HG02840 (cell line): ENCODE measurements around the gene KRT6B.
"Not testable (repeated sequence)": the region's sequence is repeated elsewhere in the genome, so short reads cannot be mapped to it uniquely, and the experiment has no call there.

Source experiments
- ATAC-seq: cut with Tn5 transposase; IDR thresholded peaks from one replicate; pipeline ENCODE4 v1.9.1; 2021; ENCODE audit warnings: mild to moderate bottlenecking, moderate library complexity, moderate number of reproducible peaks; ENCODE audit not compliant: unreplicated experiment, low FRiP score

KRT6B gene

DNA sequence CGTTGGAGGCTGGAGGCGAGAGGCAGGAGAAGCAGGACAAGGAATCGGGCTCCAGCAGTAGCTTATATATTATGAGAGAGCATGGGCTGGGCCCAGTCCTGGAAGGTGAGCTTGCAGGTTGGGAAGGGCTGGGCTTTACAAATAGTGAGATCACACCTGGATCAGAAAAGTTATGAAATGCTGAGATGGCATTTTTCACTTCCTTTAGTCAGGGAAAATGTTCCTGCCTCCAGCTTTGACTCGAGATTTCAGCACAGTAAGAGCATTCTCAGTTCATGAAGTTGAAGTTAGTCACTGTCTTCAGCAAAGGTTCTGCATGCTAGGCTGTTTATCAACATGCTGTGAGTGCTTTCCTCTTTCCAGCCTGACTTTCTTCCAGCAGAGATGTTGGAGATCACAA, 21.8 kb upstream of the KRT6B start, which contains the start of gene KRT6C:
TSS of gene KRT6C (minus strand) at position 38 of the 400 bp plus-strand sequence. CDS start 68 bp downstream, outside the sequence.
- no peak for ATAC-seq

DNA sequence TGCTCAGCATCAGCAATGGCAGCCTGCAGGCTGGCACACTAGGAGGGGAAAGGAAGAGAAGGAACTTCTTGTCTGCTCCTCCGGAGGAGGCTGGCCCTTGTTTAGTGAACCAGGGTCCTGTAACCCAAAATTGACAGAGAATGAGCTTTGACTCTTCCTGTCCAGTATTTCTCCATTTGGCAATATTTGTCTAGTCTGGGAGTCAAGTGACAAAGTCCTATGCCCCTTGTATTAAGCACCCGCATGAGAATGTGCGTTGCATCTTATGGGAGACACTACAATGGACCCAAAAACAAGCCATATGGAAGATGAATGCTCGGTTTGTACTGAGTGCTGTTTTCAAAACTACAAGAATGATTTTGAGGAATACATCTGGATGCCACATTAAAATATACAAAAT, 17.9 kb upstream of the KRT6B start:
- no peak for ATAC-seq

DNA sequence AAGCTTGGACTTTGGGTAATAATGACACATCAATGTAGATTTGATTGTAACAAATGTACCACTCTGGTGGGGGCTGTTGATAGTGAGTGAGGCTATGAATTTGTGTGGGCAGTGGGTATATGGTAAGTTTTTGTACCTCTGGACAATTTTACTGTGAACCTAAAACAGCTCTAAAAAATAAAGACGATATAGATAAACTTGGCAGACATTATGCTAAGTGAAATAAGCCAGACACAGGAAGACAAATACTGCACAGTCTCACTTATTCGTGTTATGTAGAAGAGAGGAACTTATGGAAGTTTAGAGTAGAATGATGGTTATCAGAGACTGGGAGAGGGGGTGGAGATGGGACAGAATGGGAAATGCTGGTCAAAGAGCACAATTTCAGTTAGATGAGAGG, 13.0 kb upstream of the KRT6B start:
- ATAC-seq: no peak

DNA sequence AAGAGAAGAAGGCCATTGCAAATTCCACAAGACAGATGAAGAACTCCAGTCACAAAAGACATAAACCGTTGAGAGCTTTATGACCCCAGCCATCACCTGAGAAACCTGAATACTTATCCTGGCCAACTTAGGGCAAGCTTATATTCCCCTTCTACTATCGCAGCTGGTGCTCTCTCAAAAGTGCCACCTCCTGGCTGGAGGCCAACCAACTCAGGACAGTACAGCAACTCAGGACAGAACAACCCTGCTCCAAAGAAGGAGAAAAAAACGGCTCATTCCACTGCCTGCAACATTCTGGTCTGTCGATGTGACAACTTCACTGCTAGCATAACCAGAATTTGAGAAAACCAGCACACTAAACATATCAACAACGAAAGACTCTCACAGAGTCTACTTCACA, 9.7 kb upstream of the KRT6B start:
- ATAC-seq: no peak

DNA sequence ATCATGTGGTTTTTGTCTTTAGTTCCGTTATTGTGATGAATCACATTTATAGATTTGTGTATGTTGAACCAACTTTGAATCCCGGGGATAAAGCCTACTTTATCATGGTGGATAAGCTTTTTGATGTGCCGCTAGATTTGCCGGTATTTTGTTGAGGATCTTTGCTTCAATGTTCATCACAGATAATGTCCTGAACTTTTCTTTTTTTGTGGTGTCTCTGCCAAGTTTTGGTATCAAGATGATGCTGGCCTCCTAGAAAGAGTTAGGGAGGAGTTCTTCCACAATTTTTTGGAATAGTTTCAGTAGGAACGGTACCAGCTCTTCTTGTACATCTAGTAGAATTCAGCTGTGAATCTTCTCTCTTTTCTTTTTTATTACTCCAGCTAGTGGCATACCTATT, 6.9 kb upstream of the KRT6B start:
- no peak for ATAC-seq

DNA sequence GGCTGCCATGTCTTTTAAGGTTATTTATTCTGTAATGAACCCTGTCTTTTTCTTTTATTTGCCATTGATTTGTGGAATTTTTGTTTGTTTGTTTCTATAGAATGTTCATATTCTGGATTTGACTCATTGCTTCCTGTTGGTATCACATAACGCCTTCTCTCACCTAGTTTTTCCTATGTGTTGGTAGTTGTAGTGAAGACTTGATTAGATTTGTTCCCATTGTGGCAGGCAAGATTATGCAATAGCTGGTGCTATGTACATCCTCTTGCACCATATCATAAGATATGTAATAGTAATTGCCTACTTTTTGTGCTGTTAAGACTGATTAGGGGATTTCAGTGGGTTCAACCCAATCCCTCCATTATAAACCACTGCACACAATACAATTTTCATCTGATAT, 3.9 kb upstream of the KRT6B start:
- no peak for ATAC-seq

DNA sequence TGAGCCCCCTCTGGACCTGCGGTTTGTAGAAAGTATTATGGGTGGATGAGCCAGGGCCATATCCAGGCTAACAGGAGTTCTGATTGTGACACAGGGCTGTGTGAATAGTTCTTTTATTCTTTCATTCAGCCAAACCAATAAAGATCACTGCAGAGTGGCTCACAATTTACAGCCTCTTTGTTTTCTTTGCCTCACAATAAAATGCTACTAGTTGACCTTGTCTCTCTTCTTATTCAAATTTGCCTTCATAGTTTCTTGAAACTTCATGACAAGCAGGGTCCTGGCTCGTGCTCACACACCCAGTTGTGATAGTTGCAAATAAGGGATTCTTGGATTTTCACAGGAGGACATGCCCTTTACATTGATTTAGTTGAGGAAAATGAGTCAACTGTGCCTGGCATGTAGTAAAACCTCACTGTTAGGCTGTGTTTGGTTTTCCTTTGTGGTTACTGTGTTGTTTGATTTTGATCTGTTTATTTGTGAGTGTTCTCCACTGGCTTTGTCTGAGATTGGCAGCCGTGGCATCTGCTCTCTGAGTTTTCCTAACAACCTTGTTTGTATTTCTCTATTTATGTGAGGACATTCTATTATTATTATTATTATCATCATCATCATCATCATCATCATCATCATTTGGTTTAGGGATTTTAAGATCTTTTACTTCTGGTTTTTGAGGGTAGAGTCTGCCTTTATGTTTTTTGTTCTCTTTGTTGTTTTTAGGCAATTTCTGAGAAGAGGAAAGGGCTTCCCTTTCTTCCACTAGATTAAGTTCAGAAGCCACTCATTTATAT, 2.7 kb upstream of the KRT6B start:
- no peak for ATAC-seq

DNA sequence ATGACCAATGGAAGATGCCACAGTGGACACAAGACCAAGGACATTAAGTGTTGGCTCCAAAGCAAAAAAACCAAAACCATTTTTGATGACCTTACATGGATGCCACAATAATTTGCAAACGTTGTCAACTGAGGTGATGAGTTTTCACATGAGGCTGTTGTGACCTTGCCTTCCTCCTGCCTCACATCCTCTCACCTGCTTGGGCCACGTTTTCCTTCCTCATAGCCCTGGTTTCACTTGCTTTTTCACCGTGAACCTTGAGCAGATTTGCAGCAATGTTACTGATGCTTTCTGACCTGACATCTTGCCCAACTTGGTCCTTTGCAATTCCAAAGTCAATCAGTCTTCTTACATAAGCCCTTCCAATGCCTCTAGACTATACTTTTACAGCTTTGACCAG, 3.7 kb downstream of the KRT6B start:
- no peak for ATAC-seq

DNA sequence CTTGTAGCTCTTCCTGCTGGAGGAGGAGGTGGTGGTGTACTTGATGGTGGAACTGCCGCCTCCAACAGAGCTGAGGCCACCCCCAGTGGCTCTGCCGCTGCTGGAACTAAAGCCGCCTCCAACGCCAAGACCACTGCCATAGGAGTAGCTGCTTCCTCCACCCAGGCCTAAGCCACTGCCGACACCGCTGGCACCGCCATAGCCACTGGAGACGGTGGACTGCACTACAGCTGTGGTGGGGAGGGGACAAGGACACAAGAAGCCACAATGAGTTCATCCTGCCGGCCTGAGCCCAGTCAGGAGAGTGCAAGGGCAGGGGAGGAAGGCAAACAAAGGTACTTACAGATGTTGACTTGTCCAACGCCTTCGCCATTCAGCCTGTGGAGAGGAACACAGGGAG, 4.8 kb downstream of the KRT6B start:
- ATAC-seq: not testable (repeated sequence)

DNA sequence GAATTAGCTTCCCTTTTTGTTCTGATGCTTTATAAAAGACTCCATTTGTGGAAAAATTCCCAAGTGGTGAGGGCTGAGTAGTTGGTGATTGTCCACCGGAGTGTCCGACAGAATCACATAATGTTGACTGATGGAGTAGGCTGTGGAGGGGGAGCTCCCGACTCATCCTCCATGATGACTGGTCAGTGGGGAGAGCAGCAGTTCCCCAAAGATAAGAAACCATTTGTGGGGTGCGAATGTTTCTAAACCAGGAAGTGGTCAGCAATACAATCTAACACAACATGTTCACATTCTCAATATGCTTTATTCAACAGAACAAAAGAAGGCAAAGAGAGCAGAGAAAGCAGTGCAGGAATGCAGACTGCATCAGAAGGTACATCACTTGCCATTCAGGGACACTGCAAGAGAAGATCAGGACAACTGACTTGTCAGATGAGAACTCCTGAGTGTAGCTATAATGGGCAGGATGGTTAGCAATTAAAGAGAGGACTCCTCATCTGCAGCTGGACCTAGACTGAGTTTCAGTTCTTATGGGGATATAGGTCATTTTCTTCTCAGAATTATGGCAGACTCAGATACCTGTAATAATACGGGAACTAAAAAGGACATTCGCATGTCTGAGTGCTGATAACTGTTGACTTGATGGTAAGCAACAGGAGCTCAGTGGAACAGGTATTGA, 5.4 kb downstream of the KRT6B start:
- no peak for ATAC-seq

DNA sequence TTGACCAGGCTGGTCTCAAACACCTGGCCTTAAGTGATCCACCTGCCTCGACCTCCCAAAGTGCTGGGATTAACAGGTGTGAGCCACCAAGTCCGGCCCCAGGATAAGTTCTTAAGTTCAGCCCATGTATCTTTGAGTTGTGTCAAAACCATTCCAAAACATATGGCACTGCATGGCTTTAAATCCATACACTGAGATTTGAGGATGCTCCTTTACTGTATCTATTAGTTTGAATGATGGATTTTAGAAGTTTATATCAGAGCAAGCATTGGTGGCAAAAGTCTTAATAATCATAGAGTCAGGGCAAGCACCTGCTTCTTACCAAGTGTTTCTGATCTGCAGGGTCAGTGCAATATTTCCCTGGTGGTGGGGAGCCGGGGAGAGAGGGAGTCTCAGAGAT, 6.1 kb downstream of the KRT6B start:
- no peak for ATAC-seq

DNA sequence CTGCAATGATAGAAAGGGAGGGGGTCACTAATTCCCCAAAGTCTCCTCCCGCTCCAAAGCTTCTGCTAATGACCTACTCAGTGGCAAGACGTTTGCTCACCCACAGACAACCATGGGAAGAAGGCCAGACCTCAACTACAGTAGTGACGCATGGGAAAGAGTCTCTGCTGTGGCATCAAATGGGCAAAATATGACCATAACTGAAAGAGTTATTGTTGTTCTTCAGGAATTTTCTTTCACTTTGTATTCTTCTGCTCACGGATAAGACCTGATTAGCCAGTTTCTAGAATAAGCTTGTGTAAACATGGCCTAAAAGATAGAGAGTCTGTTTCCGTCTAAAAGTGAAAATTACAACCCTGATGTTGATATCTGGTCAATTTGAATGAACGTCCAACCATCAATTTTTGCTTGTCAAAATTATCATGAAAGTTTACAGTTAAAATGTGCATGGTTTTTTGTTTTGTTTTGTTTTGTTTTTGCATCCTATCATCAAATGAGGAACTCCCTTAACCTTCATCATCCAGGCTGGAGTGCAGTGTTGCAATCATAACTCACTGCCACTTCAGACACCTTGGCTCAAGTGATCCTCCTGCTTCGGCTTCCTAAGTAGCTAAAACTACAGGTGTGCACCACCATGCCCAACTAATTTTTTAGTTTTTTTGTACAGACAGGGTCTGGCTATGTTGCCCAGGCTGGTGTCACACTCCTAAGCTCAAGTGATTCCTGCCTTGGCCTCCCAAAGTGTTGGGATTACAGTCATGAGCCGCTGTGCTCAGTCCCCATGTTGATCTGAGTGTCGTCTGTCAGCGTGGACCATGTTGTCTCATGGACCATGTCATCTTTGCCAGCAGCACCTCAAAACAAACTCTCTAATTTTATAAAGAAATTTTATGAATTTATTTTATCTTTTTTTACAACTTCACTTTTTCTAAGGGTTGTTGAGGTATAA, 7.0 kb downstream of the KRT6B start:
- ATAC-seq: no peak

DNA sequence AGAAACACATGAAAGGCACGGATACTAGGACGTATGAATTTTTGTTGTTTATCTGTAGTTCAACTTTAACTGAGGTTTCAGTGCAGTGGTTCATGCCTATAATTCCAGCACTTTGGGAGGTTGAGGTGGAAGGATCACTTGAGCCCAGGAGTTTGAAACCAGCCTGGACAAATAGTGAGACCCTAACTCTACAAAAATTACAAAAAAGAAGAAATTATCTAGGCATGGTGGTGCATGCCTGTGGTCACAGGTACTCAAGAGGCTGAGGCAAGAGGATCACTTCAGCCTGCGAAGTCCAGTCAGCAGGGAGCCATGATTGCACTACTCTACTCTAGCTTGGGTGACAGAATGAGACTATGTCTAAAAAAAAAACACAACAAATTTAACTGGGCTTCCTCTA, 8.0 kb downstream of the KRT6B start:
- ATAC-seq: no peak

DNA sequence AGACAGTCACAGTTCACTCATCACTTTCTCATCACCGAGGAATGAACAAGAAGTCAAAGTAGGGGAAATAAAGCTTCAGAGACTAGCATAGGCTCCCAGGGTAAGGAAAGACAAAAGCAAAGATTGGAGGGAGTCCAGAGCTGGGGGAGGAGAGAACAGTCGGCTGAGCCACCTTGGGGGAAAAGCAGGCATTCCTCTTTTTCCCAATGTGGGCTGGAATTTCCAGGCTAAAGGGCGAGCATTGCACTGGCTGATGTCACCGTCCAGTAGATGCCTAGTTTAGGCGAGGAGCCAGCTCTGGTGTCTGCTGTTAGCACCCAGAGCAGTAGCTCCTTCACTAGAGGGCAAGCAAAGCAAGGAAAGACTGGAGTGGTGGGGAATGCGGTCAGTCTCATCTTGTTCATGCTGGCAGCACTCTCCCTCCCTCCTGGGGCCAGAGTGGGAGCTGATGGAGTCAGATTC, 9.3 kb downstream of the KRT6B start:
- no peak for ATAC-seq

DNA sequence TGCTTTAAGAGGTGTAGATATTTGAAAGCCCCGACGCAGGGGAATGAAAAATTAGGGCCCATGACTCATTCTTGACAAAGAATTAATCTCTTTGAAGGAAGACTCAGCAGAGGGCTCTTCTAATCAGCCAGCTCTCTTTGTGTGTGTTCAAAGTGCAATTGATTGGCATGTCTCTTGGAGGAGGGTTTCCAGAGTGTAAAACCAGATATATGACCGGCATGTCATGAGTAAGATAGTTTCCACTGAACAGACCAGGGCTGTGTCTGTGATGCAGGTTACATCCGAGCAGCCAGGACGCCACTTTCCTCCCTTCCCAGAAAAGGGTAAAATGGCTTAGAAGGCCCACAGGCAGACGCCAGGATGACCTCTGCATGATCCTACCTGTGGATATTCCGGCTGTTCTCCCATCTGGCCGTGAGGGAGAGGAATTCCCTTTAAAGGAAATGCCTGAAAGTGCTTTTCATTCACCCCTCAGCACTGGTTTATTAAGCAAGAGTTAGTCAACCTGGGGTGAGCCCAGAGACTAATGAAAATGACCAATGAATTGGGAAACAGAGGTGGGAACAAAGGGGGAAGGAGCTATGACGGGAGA, 10.5 kb downstream of the KRT6B start:
- no peak for ATAC-seq

DNA sequence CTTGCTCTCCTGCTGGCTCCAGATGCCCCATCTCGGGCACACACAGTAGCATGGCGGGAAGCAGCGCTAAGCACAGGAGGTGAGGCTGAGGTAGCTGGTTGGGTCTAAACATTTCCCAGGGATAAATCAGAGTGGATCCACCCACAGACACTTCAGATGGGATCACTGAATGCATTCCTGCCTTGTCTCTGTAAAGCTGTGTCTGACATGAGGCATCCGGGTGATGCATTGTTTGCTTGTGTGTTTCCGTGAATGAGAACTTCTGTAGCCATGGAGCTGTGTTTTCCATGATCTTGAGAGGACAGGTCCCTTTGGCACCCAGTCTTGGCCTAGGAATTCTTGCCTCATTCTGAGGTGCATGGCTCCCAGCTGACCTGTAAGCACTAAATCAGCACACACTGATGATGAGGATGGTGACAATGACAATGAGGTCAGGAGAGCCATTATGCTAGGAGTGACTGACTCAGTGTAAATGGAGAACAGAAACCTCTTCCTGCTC, 11.1 kb downstream of the KRT6B start:
- ATAC-seq: no peak

DNA sequence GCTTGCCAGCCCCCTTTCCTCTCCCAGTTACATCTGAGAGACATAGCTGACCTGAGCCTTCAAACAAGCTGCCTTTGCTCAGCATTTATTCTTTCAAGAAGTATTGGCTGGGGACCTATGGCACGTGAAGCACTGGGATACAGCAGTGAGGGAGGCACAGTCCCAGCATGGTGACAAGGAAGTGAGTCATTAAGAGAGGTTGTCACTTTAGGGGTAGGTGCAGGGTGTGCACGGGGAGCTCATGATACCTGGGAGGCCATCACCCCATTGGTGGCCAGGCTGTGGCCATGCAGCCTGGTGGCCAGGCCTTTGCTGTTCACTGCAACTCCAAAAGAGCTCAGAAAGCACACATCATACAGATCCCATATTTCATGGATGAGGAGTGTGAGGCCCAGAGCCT, 12.1 kb downstream of the KRT6B start:
- ATAC-seq: no peak

DNA sequence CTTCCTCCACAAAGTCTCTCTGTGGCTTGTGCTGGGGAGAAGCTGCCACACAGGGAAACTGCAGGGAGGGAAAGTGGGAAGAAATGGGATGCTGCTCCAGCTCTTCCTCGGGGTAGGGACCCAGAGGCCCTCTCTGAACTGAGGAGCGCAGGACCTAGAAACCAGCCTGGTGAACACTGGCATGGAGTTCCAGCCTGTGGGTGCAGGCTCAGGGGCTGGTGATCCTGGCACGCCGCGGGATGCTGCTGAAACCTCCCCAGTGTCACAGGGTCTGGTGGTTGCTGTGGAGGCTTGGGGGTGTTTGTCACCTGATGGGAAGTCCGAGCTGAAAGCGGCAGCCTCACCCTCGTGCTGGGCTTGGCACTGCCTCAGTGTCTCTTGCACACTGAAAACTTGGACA, 12.5 kb downstream of the KRT6B start:
- ATAC-seq: no peak

DNA sequence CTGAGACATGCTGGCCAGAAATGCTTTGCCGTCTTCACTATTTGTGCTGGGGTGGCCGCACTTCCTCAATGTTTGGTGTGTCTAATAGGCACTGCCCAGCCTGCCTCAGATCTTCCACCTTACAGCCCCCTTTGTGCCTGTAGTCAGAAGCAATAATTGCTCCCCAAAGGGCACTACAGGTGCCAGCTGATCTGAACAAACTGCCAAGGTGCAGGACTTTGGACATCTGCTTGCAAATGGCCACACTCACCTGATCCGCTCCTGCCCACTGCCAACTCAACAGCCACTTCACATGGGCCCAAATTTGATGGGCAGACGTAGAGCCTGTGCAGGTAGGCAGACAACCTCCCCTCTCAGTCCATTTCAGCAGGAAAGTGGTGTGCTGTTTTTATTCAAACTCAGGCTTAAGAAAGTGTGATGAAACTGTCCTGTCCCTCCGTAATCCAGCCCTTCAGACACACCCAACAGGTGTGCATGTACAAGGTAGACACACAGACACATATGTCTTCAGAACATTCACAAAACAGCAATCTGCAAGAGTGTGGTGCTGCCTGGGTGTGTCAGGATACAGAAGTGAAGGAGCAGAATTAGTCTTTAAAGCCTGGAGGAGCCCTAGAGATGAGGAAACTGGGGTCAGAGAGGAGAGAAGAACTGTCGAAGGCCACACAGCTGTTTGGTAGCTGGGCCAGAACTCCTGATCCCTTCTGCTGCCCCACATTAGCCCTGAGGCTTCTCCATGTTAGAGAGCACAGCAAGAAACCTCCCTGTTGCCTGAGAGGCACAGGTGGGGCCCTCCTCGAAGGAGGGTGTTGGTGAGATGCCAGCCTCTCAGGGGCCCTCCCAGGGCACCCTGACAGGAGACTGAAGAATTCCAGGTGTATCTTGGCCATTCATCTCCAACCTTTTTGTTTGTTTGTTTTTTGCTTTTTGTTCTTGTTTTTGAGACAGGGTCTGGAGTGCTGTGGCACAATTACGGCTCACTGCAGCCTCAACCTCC, 13.3 kb downstream of the KRT6B start:
- no peak for ATAC-seq
